ENCODE data around the gene RASAL1. TPM values are rescaled to one million over a fixed set of nuclear protein-coding genes. Genes with fewer than 3 reads are reported as not detected.
"Not testable (repeated sequence)": the region's sequence is repeated elsewhere in the genome, so short reads cannot be mapped to it uniquely, and the experiment has no call there.

Gene RASAL1
- total RNA-seq, 1 donor from 2014 or later = 0.14 TPM

- intact Hi-C loops (cut with micrococcal nuclease) = no loop called here
These were observed 8.4 kb upstream of the RASAL1 start for GRCh38 chr12:113143959-113144358.

- intact Hi-C loops (cut with micrococcal nuclease) = no loop called here
These were observed 7.3 kb upstream of the RASAL1 start for GRCh38 chr12:113142886-113143332.

- intact Hi-C loops (cut with micrococcal nuclease) = no loop called here
These were observed 6.8 kb upstream of the RASAL1 start for GRCh38 chr12:113142173-113142885.

DNA sequence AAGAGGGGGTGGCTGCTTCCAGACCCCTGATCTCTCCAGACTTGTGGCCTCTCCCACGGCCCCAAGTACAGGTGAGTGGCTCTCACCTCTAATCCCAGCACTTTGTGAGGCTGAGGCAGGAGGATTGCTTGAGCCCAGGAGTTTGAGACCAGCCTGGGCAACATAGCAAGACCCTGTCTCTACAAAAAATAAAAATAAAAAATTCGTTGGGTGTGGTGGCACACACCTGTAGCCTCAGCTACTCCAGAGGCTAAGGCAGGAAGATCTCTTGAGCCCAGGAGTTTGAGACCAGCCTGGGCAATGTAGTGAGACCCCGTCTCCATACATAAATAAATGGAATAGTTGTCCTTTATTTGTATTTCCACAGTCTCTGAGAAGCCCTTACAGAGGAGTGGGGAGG is 6.2 kb upstream of the RASAL1 start:
- intact Hi-C loops (cut with micrococcal nuclease) = not testable (repeated sequence)

DNA sequence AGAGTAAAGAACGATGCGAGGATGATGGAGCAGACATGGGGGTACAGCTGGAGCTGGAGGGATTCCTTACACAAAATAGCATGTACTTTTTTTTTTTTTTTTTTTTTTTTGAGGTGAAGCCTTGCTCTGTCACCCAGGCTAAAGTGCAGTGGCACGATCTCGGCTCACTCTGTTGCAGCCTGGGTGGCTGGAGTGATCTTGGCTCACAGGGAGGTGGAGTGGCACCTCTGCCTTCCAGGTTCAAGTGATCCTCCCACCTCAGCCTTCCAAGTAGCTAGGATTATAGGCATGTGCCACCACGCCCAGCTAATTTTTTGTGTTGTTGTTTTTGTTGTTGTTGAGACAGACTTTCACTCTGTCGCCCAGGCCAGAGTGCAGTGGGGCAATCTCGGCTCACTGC is 5.1 kb upstream of the RASAL1 start:
- intact Hi-C loops (cut with micrococcal nuclease) = no loop called here

DNA sequence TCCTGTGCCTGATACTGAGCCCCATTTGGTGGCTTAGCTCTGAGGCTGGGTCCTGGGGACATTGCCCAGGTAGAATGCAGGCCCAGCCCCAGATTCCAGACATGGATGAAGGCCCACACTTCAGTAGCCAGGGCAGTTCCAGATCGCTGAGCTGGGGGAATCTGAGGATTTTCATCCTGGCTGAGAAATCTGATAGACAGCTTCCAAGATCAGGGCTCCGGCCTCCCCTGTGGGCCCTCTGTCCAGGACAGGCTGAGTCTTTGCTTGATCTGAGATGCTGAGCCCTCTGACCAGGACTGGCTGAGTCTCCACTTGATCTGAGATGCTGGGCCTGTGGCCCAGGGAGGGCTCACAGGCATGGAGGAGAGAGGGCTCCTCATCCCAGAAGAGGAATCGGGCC is 3.3 kb upstream of the RASAL1 start:
- intact Hi-C loops (cut with micrococcal nuclease) = loop anchor here (5.0 kb wide), 1 partner anchor 43 kb away; no protein-coding TSS in a partner anchor

GRCh38 chr12:113137861-113138783 is 2.6 kb upstream of the RASAL1 start:
- intact Hi-C loops (cut with micrococcal nuclease) = loop anchor here (2.0 to 5.0 kb wide), 2 partner anchors 15 to 44 kb away; no protein-coding TSS in a partner anchor

GRCh38 chr12:113136990-113137511 is 1.5 kb upstream of the RASAL1 start:
- intact Hi-C loops (cut with micrococcal nuclease) = loop anchor here (2.0 to 5.0 kb wide), 2 partner anchors 16 to 45 kb away; no protein-coding TSS in a partner anchor

DNA sequence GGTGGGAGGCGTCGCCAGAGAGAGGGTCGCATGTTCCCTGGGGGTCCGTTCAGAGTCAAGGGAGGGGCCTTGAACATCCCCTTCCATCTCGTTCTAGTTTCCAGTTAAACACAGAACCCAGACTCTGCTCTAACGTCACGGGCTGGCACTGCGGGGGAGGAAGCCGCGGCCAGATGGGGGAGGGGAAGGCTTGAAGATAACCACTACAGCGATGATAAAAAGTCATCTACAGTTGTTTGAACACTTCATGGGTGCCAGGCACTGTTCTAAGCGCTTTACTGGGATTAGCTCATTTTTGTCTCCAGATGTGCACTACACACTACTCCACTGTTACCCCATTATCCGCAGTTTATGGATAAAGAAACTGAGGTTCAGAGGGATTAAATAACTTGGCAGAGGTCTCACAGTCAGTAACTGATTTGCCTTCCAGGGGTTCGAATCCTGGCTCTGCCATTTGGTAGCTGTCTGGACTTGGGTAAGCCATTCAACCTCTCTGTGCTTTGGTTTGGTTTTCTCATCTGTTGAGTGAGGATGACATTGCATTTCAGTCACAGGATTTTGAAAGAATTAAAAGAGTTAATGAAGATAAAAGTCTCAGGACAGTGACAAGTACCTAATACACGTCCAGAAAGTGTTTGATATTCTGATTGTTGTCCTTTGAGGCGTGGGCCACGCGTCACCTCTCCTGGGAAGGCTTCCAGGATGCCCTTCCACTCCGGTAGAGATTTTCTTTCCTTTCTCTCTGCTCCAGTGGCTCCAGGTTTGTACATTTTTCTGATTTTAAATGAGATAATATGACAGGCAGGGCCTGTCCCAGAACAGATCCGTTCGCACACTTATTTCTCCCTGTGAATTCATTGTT is 798 bp upstream of the RASAL1 start:
- intact Hi-C loops (cut with micrococcal nuclease) = loop anchor here (2.0 to 5.0 kb wide), 2 partner anchors 16 to 46 kb away; no protein-coding TSS in a partner anchor

DNA sequence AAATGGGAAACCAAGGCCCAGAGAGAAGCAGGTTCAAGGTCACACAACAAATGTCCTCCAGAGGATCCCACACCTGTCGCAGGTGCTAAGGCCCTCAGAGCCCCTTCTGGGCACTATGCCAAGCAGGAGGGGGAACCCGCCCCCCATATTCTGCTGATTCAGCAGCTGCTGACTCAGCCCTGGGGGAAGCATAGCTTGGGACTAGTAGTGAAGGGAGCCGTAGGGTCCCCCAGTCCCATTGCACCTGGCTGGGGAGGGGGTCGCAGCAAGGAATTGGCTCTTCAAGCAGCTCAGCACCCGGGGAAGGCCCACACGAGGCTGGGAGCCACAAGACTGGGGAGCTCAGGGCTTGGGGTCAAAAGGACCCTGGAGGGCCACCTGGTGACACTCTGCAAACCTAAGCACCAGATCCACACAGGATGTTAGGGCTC is 1.0 kb downstream of the RASAL1 start:
- intact Hi-C loops (cut with micrococcal nuclease) = no loop called here

- intact Hi-C loops (cut with micrococcal nuclease) = no loop called here
These were observed 1.5 kb downstream of the RASAL1 start for GRCh38 chr12:113134071-113134470.

GRCh38 chr12:113133666-113134065 is 1.9 kb downstream of the RASAL1 start:
- intact Hi-C loops (cut with micrococcal nuclease) = no loop called here

DNA sequence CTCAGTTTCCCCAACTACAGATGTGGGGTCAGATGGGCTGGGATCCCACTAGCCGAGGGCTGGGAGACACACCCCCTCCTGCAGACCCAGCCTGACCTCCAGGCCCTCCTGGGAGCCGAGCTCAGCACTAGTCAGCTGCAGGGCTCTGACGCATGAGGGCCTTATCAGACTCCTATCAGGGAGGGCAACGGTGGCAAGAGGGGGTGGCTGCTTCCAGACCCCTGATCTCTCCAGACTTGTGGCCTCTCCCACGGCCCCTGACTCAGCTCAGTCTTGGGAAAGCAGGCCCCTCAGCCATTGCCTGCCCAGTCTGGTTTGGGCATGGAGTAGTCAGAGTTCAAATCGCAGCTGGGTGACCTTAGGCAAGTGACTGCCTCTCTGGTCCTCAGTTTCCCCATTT is 2.5 kb downstream of the RASAL1 start:
- intact Hi-C loops (cut with micrococcal nuclease) = no loop called here

- intact Hi-C loops (cut with micrococcal nuclease) = no loop called here
These were observed 4.0 kb downstream of the RASAL1 start for GRCh38 chr12:113131556-113131955.

DNA sequence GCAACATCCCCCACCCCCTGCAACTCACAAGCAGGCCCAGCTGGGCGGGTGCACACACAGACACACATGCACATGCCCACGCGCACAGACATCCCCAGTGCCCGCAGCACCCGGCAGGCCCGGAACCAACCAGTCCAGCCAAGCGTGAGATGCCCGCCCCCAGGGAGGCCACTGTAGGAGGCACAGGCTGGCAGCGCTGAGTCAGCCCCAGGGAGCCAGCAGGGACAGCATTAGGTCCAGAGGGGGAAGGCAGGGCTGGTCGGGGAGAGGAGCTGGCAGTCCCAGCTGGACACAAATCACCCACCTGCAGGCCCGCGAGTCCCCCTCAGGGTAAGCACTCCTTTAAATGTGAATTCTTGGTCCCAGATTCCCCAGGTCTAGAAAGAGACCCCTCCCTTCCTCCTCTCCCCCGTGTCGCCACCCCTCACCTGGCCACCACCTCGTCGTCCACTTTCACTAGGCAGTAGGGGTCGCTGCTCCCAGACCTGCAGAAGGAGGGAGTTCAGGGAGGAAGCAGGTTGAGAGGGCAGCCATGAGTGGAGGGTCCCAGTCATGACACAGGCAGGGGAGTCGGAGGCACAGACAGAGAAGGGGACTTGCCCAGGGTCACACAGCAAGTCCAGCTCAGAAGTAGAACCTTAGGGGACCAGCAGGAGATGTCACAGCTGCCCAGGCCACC is 5.0 kb downstream of the RASAL1 start:
- intact Hi-C loops (cut with micrococcal nuclease) = no loop called here

DNA sequence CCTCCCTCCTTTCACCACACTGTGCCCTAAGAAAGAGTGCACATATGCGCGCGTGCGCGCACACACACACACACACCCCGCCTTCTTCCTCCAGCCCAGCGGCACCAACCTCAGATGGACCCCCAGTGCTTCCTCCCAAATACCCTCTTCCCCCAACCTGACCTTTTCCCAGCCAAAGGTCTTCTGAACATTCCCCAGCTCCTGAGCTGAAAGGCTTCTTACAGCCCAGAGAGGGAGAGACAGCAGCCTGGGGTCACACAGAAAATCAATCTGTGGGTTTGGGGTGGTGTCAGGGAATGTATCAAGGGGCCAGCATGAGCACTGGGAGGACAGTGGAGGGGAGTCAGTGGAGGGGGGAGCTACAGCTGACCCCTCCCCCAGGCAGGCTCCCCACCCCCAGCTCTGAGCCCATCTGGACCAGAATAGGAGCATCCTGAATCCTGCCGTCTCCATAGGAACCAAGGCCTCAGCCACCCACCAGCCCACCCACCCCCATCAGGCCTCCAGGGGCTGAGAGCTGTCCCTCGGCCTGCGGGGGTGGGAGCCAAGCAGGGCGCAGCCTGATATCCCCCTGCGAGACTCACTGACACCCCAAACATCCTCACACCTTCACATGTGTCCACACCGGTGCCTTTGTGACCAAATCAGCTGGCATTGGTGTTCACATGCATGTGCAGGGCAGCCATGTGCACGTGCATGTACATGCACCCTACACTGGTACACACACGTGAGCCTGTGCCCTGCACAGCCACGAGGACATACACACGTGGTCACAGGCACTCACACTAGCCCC is 5.7 kb downstream of the RASAL1 start:
- intact Hi-C loops (cut with micrococcal nuclease) = no loop called here

GRCh38 chr12:113128802-113129663 is 6.5 kb downstream of the RASAL1 start:
- intact Hi-C loops (cut with micrococcal nuclease) = no loop called here

- intact Hi-C loops (cut with micrococcal nuclease) = no loop called here
These were observed 7.8 kb downstream of the RASAL1 start for GRCh38 chr12:113127791-113128199.

Data from T-helper 2 cell treated with Interferon-gamma antibody and Interleukin-4, amounts not matched to agents 100 ng/mL and 5 ng/mL, for 36 hours (primary cell).